PC-3 (cell line): Measurements from ENCODE around the gene LIPJ. TPM values are rescaled to one million over a fixed set of nuclear protein-coding genes. Genes with fewer than 3 reads are reported as not detected.

Experiments used
- ATAC-seq: fragments of 200-7000 bp; cut with Tn5 transposase; 2 replicates; pipeline ENCODE4 v1.9.1; 2020; ENCODE audit warnings: mild to moderate bottlenecking, moderate library complexity
- BruUV-seq: library from RNA; stranded (reverse); fragments of 400-500 nt; replicated peaks from 2 replicates; lab custom pipeline; 2021; lab: Mats Ljungman, UMichigan
- CTCF ChIA-PET: fragments of 300-600 bp; sonication (Branson Sonifier 250); formaldehyde crosslinking; loops from one replicate; lab custom pipeline; 2022; ENCODE audit warnings: antibody characterized with exemption; lab: Charles Lee
- POLR2A ChIA-PET: fragments of 300-600 bp; sonication (Branson Sonifier 250); formaldehyde crosslinking; loops from one replicate; lab custom pipeline; 2022; ENCODE audit warnings: antibody characterized with exemption; ENCODE audit not compliant: unreplicated experiment; lab: Charles Lee
- DNase-seq: peaks from one replicate; pipeline ENCODE4 v3.0.0-alpha.2; 2015
- H2AFZ ChIP-seq: fragments of 300-600 bp; sonication (generic); 2 replicates; pipeline ENCODE4 v1.6.0; 2016; ENCODE audit warnings: antibody characterized with exemption, low read length
- H3F3A ChIP-seq: fragments of 300-600 bp; sonication (generic); one replicate; pipeline ENCODE4 v1.6.0; 2017; ENCODE audit warnings: antibody characterized with exemption, low read length, control low read depth, mild to moderate bottlenecking; ENCODE audit not compliant: unreplicated experiment
- H3K27ac ChIP-seq: fragments of 300-600 bp; sonication (generic); 2 replicates; pipeline ENCODE4 v1.5.1; 2016; ENCODE audit warnings: mild to moderate bottlenecking, low read length
- H3K27me3 ChIP-seq: fragments of 300-600 bp; sonication (generic); 2 replicates; pipeline ENCODE4 v1.6.1; 2016; ENCODE audit warnings: low read length, mixed read lengths
- H3K36me3 ChIP-seq: fragments of 300-600 bp; sonication (generic); 2 replicates; pipeline ENCODE4 v1.6.1; 2016; ENCODE audit warnings: low read depth, mixed run types, low read length, mixed read lengths
- H3K4me1 ChIP-seq: fragments of 300-600 bp; sonication (generic); 2 replicates; pipeline ENCODE4 v1.5.1; 2016; ENCODE audit warnings: low read length; ENCODE audit not compliant: insufficient read depth
- H3K4me2 ChIP-seq: fragments of 300-600 bp; sonication (generic); 2 replicates; pipeline ENCODE4 v1.6.0; 2016; ENCODE audit warnings: low read length
- H3K4me3 ChIP-seq: fragments of 300-600 bp; sonication (generic); 2 replicates; pipeline ENCODE4 v1.5.1; 2016; ENCODE audit warnings: mild to moderate bottlenecking, low read length, mixed read lengths
- H3K79me2 ChIP-seq: fragments of 300-600 bp; sonication (generic); 2 replicates; pipeline ENCODE4 v1.6.1; 2017; ENCODE audit warnings: low read length, mixed read lengths
- H3K9ac ChIP-seq: fragments of 300-600 bp; sonication (generic); 2 replicates; pipeline ENCODE4 v1.6.0; 2016; ENCODE audit warnings: mild to moderate bottlenecking, low read length
- H3K9me2 ChIP-seq: fragments of 300-600 bp; sonication (generic); replicated peaks from 2 replicates; pipeline ENCODE4 v1.6.1; 2016; ENCODE audit warnings: mixed run types, low read length, mixed read lengths
- H3K9me3 ChIP-seq: fragments of 300-600 bp; sonication (generic); 2 replicates; pipeline ENCODE4 v1.6.1; 2016; ENCODE audit warnings: low read length, mixed read lengths
- H4K20me1 ChIP-seq: fragments of 300-600 bp; sonication (generic); 2 replicates; pipeline ENCODE4 v1.6.1; 2016; ENCODE audit warnings: low read length, mixed read lengths
- EZH2 ChIP-seq: fragments of 300-600 bp; sonication (generic); IDR thresholded peaks from one replicate; pipeline ENCODE4 v1.6.1; 2017; ENCODE audit warnings: antibody characterized with exemption, mild to moderate bottlenecking, low read length; ENCODE audit not compliant: unreplicated experiment
- EZH2phosphoT487 ChIP-seq: fragments of 300-600 bp; sonication (generic); IDR thresholded peaks from 2 replicates; pipeline ENCODE4 v1.6.1; 2018; ENCODE audit warnings: mild to moderate bottlenecking, antibody characterized with exemption, low read length, borderline replicate concordance
- intact Hi-C: fragments of 100-400 bp; cut with micrococcal nuclease; formaldehyde crosslinking; loops from 2 replicates; pipeline ENCODE4 v1.9.0; 2023
- total RNA-seq: library from RNA; depleted of rRNA; stranded (reverse); fragments of >200 nt; gene quantifications from 2 replicates; pipeline ENCODE4 v1.2.3, GENCODE V29; 2014
- TF ChIP-seq, protein P1 (sequence below): fragments of 300-600 bp; sonication (generic); conservative IDR thresholded peaks from 2 replicates; pipeline ENCODE4 v1.5.1; 2017; ENCODE audit warnings: antibody characterized with exemption, low read depth, mild to moderate bottlenecking, low read length

Gene LIPJ
- total RNA-seq, 1 experiment from 2014 or later, result not detected

- ATAC-seq (no peak), DNase-seq (no peak)
- TF ChIP-seq EZH2phosphoT487 (no peak), EZH2 (no peak)
- TF ChIP-seq, protein P1, sequence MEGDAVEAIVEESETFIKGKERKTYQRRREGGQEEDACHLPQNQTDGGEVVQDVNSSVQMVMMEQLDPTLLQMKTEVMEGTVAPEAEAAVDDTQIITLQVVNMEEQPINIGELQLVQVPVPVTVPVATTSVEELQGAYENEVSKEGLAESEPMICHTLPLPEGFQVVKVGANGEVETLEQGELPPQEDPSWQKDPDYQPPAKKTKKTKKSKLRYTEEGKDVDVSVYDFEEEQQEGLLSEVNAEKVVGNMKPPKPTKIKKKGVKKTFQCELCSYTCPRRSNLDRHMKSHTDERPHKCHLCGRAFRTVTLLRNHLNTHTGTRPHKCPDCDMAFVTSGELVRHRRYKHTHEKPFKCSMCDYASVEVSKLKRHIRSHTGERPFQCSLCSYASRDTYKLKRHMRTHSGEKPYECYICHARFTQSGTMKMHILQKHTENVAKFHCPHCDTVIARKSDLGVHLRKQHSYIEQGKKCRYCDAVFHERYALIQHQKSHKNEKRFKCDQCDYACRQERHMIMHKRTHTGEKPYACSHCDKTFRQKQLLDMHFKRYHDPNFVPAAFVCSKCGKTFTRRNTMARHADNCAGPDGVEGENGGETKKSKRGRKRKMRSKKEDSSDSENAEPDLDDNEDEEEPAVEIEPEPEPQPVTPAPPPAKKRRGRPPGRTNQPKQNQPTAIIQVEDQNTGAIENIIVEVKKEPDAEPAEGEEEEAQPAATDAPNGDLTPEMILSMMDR, result no peak
- no peaks in the 10 kb centered on the region for H3K4me1 ChIP-seq
- H3K9me2 ChIP-seq, result no peaks in the 10 kb centered on the region
- BruUV-seq, result no TSS peak
- H3F3A ChIP-seq, result no peaks in the 10 kb centered on the region
- H3K27me3 ChIP-seq, result no peaks in the 10 kb centered on the region
- no peak overlapping the region for H3K9ac ChIP-seq
- CTCF ChIA-PET, result no interaction called here
- H3K79me2 ChIP-seq, result no peaks in the 10 kb centered on the region
- H3K36me3 ChIP-seq, result no peaks in the 10 kb centered on the region
- H4K20me1 ChIP-seq, result no peaks in the 10 kb centered on the region
- intact Hi-C loops, result no loop called here
- no peak overlapping the region for H3K27ac ChIP-seq
- H3K9me3 ChIP-seq, result no peaks in the 10 kb centered on the region
- POLR2A ChIA-PET, result no interaction called here
- H3K4me2 ChIP-seq, result no peak overlapping the region
- no peak overlapping the region for H2AFZ ChIP-seq
- H3K4me3 ChIP-seq, result no peak overlapping the region
Measured at GRCh38 chr10:88557256-88557655, 29.3 kb upstream of the LIPJ start.

DNA sequence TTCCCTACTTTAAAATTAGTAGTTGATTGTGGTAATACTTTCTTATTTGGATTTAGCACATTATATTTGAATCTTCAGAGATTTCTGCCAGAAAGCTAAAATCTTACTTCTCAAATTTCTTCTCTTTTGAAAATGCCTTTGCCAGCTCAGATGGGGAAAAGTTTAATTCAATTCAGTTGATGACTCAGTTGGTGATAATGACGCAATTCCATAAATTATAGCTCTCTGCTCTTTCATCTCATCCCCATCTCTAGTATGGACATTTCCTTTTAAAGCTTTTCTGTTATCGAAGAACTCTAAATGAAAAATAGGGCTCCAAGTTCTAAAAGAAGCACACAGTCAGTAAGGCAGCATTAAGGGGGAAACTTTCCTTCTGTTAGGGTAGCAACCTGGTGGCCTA lies 28.9 kb upstream of the LIPJ start:
- no peak overlapping the region for H3K9ac ChIP-seq
- H2AFZ ChIP-seq, result no peak overlapping the region
- H3K4me2 ChIP-seq, result no peak overlapping the region
- ChIA-PET CTCF (no interaction called here), POLR2A (no interaction called here)
- intact Hi-C loops, result no loop called here
- BruUV-seq, result no TSS peak
- H3F3A ChIP-seq, result no peaks in the 10 kb centered on the region
- no peaks in the 10 kb centered on the region for H3K36me3 ChIP-seq
- no peaks in the 10 kb centered on the region for H3K4me1 ChIP-seq
- no peak for TF ChIP-seq EZH2
- TF ChIP-seq, protein P1, result no peak
- TF ChIP-seq EZH2phosphoT487, result no peak
- ATAC-seq (no peak), DNase-seq (no peak)
- no peak overlapping the region for H3K27ac ChIP-seq
- H3K9me3 ChIP-seq, result no peaks in the 10 kb centered on the region
- no peaks in the 10 kb centered on the region for H4K20me1 ChIP-seq
- H3K9me2 ChIP-seq, result no peaks in the 10 kb centered on the region
- H3K4me3 ChIP-seq, result no peak overlapping the region
- H3K79me2 ChIP-seq, result no peaks in the 10 kb centered on the region
- no peaks in the 10 kb centered on the region for H3K27me3 ChIP-seq

DNA sequence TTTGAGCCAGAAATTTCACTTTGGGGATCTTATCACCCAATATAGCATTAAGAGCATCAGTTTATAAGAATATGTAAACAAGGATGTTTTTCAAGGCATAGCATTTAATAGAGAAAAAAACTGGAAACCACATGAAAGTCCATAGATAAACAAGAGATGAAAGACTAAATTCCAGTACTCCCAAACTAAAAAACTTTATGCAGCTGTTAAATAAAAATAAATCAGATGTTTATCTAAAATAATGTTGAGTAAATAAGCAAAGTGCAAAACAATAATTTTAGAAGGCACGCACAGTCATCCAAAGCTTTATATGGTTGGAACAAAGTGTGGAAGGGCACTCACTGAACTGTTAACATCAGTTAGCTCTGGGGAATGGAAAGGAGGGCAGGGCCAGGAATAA lies 24.4 kb upstream of the LIPJ start:
- no peaks in the 10 kb centered on the region for H3K9me3 ChIP-seq
- ATAC-seq (no peak), DNase-seq (no peak)
- H3K36me3 ChIP-seq, result no peaks in the 10 kb centered on the region
- no peaks in the 10 kb centered on the region for H4K20me1 ChIP-seq
- no peaks in the 10 kb centered on the region for H3K9me2 ChIP-seq
- no peak overlapping the region for H3K9ac ChIP-seq
- H3K4me2 ChIP-seq, result no peak overlapping the region
- H3K79me2 ChIP-seq, result no peaks in the 10 kb centered on the region
- no peak overlapping the region for H3K27ac ChIP-seq
- H3K4me3 ChIP-seq, result no peak overlapping the region
- no peak overlapping the region for H2AFZ ChIP-seq
- no TSS peak for BruUV-seq
- ChIA-PET CTCF (no interaction called here), POLR2A (no interaction called here)
- H3F3A ChIP-seq, result no peaks in the 10 kb centered on the region
- intact Hi-C loops, result no loop called here
- H3K27me3 ChIP-seq, result no peaks in the 10 kb centered on the region
- no peaks in the 10 kb centered on the region for H3K4me1 ChIP-seq
- TF ChIP-seq EZH2phosphoT487 (no peak), EZH2 (no peak)
- TF ChIP-seq, protein P1, result no peak
